NCI-H446 treated with DMSO at 0.1 percent for 48 hours (cell line): Measurements from ENCODE around the gene DNASE1L2.

ENCODE experiments used
- DNase-seq: peaks from one replicate; lab custom pipeline; 2025; lab: John Stamatoyannopoulos, UW

DNASE1L2 gene

GRCh38 chr16:2204416-2205103 is 31.7 kb upstream of the DNASE1L2 start:
- no peak for DNase-seq

GRCh38 chr16:2205104-2205966 is 30.9 kb upstream of the DNASE1L2 start, which contains the start of gene MLST8:
TSS of gene MLST8 (plus strand) at chr16:2205454. CDS start at chr16:2206086, 632 bp downstream.
- DNase-seq: peak; percentile 43

DNA sequence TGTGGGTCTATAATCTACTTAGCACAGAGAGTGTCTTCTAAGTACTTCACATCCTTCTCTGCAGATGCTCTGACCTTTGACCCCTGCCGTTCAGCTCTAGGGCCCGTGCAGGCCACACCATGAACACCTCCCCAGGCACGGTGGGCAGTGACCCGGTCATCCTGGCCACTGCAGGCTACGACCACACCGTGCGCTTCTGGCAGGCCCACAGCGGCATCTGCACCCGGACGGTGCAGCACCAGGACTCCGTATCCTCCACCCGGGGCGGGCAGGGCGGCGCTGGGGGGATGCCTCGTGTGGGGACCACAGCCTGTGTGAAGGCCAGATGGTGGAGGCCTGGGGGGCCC is 30.3 kb upstream of the DNASE1L2 start:
- DNase-seq: no peak

DNA sequence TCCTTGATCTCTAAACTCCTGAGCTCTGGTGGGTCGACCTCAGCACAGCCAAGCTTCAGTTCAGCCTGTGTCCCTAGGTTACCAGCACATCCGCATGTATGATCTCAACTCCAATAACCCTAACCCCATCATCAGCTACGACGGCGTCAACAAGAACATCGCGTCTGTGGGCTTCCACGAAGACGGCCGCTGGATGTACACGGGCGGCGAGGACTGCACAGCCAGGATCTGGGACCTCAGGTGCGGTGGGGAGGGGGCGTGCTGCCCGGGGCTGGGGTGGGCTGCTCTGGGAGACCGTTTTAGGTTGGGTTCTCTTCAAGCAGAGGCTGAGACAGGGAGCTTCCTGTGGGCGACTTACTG is 29.8 kb upstream of the DNASE1L2 start:
- DNase-seq: no peak

GRCh38 chr16:2206780-2207433 is 29.3 kb upstream of the DNASE1L2 start:
- DNase-seq: no peak

GRCh38 chr16:2207872-2208271 is 28.4 kb upstream of the DNASE1L2 start:
- no peak for DNase-seq

DNA sequence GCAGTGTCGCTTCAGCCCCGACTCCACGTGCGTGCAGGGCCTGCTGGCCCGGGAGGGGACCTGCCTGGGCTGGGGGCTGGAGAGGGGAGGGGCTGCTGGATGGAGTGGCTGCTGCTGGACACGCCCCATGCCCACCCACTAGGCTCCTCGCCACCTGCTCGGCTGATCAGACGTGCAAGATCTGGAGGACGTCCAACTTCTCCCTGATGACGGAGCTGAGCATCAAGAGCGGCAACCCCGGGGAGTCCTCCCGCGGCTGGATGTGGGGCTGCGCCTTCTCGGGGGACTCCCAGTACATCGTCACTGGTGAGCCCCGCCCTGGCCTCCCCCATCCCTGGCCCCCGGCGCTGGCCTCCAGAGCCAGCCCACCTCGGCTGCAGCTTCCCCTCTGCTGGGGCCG is 27.9 kb upstream of the DNASE1L2 start:
- DNase-seq: no peak

- no peak for DNase-seq
Observed at GRCh38 chr16:2208772-2209171, 27.5 kb upstream of the DNASE1L2 start.

- DNase-seq: no peak
Observed at GRCh38 chr16:2209258-2210008, 26.8 kb upstream of the DNASE1L2 start.

DNA sequence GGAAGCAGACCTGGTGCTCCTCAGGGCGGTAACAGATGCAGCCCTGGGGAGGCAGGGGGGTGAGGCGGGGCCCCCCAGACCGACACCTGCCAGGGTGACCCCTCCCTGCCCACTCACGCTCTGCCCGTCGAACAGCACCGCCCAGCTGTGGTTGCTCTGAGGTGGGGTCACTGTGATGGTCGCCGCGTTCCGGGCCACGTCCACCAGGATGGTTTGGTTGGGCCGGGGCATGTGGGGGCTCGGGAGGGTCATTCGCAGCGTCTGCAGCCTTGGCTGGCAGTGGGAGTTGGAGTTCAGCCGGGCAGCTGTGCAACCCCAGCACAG is 26.3 kb upstream of the DNASE1L2 start:
- no peak for DNase-seq

- no peak for DNase-seq
Observed at GRCh38 chr16:2210386-2211365, 25.6 kb upstream of the DNASE1L2 start, which contains the start of gene BRICD5. TSS of gene BRICD5 (minus strand) at chr16:2210863. CDS start at chr16:2210833, 30 bp downstream.

- DNase-seq: no peak
Observed at GRCh38 chr16:2211923-2212347, 24.3 kb upstream of the DNASE1L2 start.

- DNase-seq: no peak
Observed at GRCh38 chr16:2212362-2213324, 23.6 kb upstream of the DNASE1L2 start.

DNA sequence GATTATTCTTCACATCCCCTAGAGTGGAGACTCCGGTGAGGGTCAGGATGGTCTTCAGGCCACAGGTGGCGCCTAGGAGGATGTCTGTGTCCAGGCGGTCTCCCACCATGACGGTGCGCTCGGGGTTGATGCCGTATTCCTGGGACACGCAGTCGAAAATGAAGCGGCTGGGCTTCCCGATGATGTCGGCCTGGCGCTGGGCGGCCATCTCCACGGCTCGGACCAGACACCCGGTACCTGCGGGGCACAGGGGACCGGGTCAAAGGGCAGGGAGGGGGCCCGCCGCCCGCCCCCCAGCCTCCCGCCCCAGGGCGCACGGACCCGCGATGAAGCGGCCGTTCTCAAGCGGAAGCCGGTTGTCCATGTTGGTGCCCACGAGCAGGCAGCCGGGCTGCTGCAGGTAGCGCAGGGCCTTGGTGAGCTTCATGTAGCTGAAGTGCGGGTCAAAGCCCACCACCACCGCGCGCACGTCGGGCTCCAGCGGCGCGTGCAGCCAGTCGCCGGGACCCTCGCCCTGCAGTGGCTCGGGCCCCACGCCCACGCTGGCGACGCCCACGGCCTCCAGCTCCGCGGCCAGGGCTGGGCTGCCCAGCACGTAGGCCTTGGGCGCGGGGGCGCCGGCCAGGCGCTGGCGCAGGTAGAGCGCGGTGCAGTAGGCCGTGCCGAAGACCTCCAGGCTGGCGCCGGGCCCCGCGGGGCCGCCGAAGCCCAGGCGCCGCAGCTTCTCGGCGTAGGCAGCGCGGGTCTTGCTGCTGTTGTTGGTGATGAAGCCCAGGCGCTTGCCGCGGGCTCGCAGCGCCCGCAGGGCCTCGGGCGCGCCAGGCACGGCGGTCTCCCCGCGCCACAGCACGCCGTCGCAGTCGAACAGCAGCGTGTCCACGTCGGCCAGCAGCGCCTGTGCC is 22.2 kb upstream of the DNASE1L2 start:
- DNase-seq: no peak

GRCh38 chr16:2214719-2214968 is 21.6 kb upstream of the DNASE1L2 start, which contains the start of gene PGP:
TSS of gene PGP (minus strand) at chr16:2214840. CDS start at chr16:2214777, 63 bp downstream.
- DNase-seq: no peak

- no peak for DNase-seq
Observed at GRCh38 chr16:2216330-2216729, 19.9 kb upstream of the DNASE1L2 start.

DNA sequence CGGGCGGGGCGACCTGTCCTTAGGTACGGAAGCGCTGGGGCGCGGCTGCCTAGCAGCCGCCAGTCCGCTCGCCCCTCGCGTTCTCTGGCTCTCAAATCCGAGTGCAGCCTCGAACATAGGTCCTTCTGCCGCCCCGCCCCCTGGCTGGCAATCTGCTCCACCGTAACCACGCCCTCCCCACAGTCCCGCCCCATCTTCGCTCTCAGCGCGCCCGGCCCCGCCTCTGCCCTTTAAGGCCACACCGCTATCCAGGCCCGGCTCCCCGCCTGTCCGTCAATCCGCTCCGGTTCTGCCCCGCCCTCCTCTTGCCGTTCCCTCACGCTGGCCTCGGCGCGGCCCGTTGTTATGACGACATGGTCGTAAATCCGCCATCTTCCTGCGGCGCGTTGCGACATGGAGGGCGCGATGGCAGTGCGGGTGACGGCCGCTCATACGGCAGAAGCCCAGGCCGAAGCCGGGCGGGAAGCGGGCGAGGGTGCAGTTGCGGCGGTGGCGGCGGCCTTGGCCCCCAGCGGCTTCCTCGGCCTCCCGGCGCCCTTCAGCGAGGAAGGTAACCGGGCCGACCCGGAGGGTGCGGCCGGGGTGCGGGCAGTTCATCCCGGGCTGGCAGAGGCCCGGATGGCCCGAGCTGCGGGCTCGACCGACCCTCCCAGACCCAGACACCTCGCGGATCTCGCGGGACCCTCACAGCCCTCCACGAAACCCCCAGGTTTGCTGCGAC is 12.9 kb upstream of the DNASE1L2 start, which contains the start of gene E4F1:
Gene E4F1, plus strand, starts transcription at position 371 of the 721 bp plus-strand sequence. Its CDS starts 23 bp downstream, at position 394.
- peak; percentile 97 for DNase-seq

DNA sequence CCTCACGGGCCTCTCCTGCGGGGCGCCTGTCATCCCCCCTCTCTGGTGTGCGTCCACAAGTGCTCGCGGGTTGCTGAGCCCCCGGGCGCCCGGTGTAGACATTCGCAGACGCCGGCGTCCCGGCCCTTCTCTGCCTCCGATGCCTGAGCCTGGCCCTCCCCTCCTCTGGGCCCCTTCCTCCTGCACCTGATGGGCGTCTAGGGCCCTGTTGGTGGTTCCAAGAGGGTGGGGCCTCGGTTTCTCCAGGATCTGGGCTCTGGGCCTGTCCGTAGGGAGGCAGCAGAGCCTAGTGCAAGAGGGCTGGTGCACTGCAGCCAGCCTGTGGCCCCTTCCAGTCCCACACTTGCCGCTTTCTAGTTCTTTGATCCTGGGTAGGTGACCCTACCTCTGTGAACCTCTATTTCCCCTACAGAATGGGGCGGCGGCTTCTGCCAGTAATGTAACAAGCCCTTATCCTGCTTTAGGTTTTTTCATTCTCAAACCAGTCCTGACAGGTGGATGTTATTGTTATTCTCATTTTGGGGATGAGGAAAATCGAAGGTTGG is 12.2 kb upstream of the DNASE1L2 start:
- no peak for DNase-seq
